Measurements from ENCODE around the gene AP3B1. TPM values are rescaled to one million over a fixed set of nuclear protein-coding genes. Genes with fewer than 3 reads are reported as not detected.

Gene AP3B1
- total and polyA plus RNA-seq, 2 donors (not counting 3 experiments of a cell fraction or from before 2014, with no cell fraction given), result 31.6 to 46.7 TPM

DNA sequence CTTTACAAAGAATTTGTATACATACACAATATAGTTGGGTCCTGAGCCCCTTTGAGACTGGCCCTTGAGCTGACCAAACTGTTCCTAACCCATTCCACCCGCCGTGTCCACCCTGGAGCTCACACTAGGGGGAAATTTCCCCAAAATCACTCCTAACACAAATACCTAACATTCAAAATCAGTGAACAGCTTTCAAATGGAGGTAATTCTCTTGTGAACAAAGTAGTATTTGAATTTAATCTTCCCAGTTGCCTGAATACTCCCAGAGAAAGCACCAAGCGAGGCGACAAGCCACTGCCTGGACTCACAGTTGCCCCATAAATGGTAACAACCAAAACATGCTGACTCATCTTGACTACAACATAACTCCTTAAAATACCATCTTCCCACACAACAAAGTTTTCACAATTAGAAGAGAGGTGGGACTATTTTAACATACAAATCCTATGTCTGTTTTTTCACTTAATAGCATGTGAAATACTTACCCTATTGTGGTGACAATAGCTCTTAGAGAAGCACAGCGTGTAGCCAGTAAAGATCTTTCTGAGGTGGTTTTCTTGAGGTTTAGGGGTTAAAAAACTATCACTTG lies 34.2 kb upstream of the AP3B1 start:
- no peaks in the 10 kb centered on the region for H4K20me1 ChIP-seq (replicated peaks; ENCODE audit: control insufficient read depth, extremely low read depth, insufficient read depth, low read length)
- H2AFZ ChIP-seq (ENCODE audit: low read depth, low read length), result no peak overlapping the region
- H3K9me3 ChIP-seq (replicated peaks; ENCODE audit: control insufficient read depth, insufficient read depth, low read length), result no peaks in the 10 kb centered on the region
- H3K4me2 ChIP-seq (ENCODE audit: insufficient read depth, low read length), result no peak overlapping the region
- H3K4me1 ChIP-seq (ENCODE audit: control insufficient read depth, extremely low read depth, insufficient read depth, low read length), result no peaks in the 10 kb centered on the region
- H3K4me3 ChIP-seq (replicated peaks in 1 of 3; ENCODE audit: insufficient read depth in 1 of 3, low read depth in 1 of 3, low read length in 3 of 3), result no peak overlapping the region
- no TSS peak for BruUV-seq (replicated peaks)
- FAIRE-seq (no peak), DNase-seq (ENCODE audit: low read depth, low spot score) (no peak)
- TF ChIP-seq, protein P1, sequence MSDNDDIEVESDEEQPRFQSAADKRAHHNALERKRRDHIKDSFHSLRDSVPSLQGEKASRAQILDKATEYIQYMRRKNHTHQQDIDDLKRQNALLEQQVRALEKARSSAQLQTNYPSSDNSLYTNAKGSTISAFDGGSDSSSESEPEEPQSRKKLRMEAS (IDR thresholded peaks at IDR 0.05; ENCODE audit: insufficient read depth, insufficient read length), result no peak
- TF ChIP-seq GATA2 (IDR thresholded peaks at IDR 0.05; ENCODE audit: insufficient read depth, insufficient read length, low read depth, low read length) (no peak), MYC (IDR thresholded peaks at IDR 0.05; ENCODE audit: low read depth, low read length) (no peak), EZH2 (IDR thresholded peaks at IDR 0.05; ENCODE audit: borderline replicate concordance, low read depth, low read length, severe bottlenecking) (no peak), JUN (IDR thresholded peaks at IDR 0.05; ENCODE audit: borderline replicate concordance, insufficient read depth, insufficient read length, low read depth) (no peak), POLR2A (IDR thresholded peaks at IDR 0.05; ENCODE audit: low read depth, low read length) (no peak), FOS (IDR thresholded peaks at IDR 0.05; ENCODE audit: borderline replicate concordance, insufficient read depth, low read length) (no peak), POLR2AphosphoS5 (IDR thresholded peaks at IDR 0.05; ENCODE audit: insufficient read depth, low read depth, low read length) (no peak)
- TF ChIP-seq, protein P2, sequence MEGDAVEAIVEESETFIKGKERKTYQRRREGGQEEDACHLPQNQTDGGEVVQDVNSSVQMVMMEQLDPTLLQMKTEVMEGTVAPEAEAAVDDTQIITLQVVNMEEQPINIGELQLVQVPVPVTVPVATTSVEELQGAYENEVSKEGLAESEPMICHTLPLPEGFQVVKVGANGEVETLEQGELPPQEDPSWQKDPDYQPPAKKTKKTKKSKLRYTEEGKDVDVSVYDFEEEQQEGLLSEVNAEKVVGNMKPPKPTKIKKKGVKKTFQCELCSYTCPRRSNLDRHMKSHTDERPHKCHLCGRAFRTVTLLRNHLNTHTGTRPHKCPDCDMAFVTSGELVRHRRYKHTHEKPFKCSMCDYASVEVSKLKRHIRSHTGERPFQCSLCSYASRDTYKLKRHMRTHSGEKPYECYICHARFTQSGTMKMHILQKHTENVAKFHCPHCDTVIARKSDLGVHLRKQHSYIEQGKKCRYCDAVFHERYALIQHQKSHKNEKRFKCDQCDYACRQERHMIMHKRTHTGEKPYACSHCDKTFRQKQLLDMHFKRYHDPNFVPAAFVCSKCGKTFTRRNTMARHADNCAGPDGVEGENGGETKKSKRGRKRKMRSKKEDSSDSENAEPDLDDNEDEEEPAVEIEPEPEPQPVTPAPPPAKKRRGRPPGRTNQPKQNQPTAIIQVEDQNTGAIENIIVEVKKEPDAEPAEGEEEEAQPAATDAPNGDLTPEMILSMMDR (IDR thresholded peaks at IDR 0.05; ENCODE audit: extremely low read depth in 1 of 2, insufficient read depth in 1 of 2, low read depth in 1 of 2, low read length in 2 of 2), result no peak
- no peaks in the 10 kb centered on the region for H3K79me2 ChIP-seq (ENCODE audit: control insufficient read depth, insufficient read depth, low read length)
- no peaks in the 10 kb centered on the region for H3K36me3 ChIP-seq (ENCODE audit: control insufficient read depth in 2 of 2, extremely low read depth in 1 of 2, insufficient read depth in 2 of 2, low read length in 2 of 2)
- H3K9me1 ChIP-seq (replicated peaks; ENCODE audit: control insufficient read depth, extremely low read depth, insufficient read depth, low read length), result no peaks in the 10 kb centered on the region
- H3K9ac ChIP-seq (replicated peaks; ENCODE audit: extremely low read depth, insufficient read depth, low read length), result no peak overlapping the region
- H3K27ac ChIP-seq (ENCODE audit: insufficient read depth, low read depth, low read length), result no peak overlapping the region
- POLR2A ChIA-PET, result no interaction called here
- dilution Hi-C loops (cut with MboI; ENCODE audit: extremely low pct_ligation_motif_present, low sequenced_read_pairs), result no loop called here
- peaks cover 0 to 4% of the 10 kb centered on the region in 2 experiments for H3K27me3 ChIP-seq (ENCODE audit: control insufficient read depth in 2 of 2, insufficient read depth in 2 of 2, low read length in 2 of 2)
- CTCF ChIA-PET, result no interaction called here
- intact Hi-C loops (cut with micrococcal nuclease), result loop anchor here (10.0 kb wide), 1 partner anchor 626 kb away; no protein-coding TSS in a partner anchor

Data from endothelial cell of umbilical vein (primary cell).